Thoracic aorta (tissue), 2 donors: ENCODE measurements around the gene ITPR2. TPM values are rescaled to one million over a fixed set of nuclear protein-coding genes. Genes with fewer than 3 reads are reported as not detected.

Experiments used
- ATAC-seq: fragments of 150-250 bp; one replicate; pipeline ENCODE4 v1.8.0; 2017; ENCODE audit warnings: low read depth; ENCODE audit not compliant: insufficient number of reproducible peaks, low FRiP score
- DNase-seq: peaks from one replicate; pipeline ENCODE4 v3.0.0-alpha.2; 2020; ENCODE audit warnings: low spot score
- H3K27ac ChIP-seq, 2 donors: fragments of 200-600 bp; sonication (generic); 1 replicate in 1 of 2; 2 replicates in 1 of 2; pipeline ENCODE4 v1.5.1; 2016; ENCODE audit warnings: mild to moderate bottlenecking in 2 of 2, moderate library complexity in 2 of 2
- H3K27me3 ChIP-seq: fragments of 200-600 bp; sonication (generic); replicated peaks from 2 replicates; pipeline ENCODE4 v1.6.0; 2016; ENCODE audit warnings: mild to moderate bottlenecking; ENCODE audit not compliant: insufficient read depth
- H3K36me3 ChIP-seq: fragments of 200-600 bp; sonication (generic); one replicate; pipeline ENCODE4 v1.5.1; 2016
- H3K4me1 ChIP-seq, 2 donors: fragments of 200-600 bp; sonication (generic); 1 replicate in 1 of 2; 2 replicates in 1 of 2; pipeline versions ENCODE4 v1.5.1 to v1.6.0; 2016; ENCODE audit warnings: low read depth in 2 of 2, mild to moderate bottlenecking in 1 of 2; ENCODE audit not compliant: control insufficient read depth in 1 of 2
- H3K4me3 ChIP-seq: fragments of 200-600 bp; sonication (generic); 2 replicates; pipeline ENCODE4 v1.5.1; 2016; ENCODE audit warnings: mild to moderate bottlenecking
- H3K9me3 ChIP-seq: fragments of 200-600 bp; sonication (generic); 2 replicates; pipeline ENCODE4 v1.5.1; 2016
- CTCF ChIP-seq: fragments of 200-600 bp; sonication (generic); IDR thresholded peaks from one replicate; pipeline ENCODE4 v1.5.1; 2019; ENCODE audit warnings: antibody characterized with exemption
- total RNA-seq, 2 donors: library from RNA; depleted of rRNA; stranded (reverse); fragments of >200 nt; gene quantifications; one replicate each; pipeline versions ENCODE4 v1.1.0 to v1.2.3, GENCODE V29; 2016

The ITPR2 gene
- total RNA-seq, 2 donors from 2014 or later, result 28.3 to 86.3 TPM

DNA sequence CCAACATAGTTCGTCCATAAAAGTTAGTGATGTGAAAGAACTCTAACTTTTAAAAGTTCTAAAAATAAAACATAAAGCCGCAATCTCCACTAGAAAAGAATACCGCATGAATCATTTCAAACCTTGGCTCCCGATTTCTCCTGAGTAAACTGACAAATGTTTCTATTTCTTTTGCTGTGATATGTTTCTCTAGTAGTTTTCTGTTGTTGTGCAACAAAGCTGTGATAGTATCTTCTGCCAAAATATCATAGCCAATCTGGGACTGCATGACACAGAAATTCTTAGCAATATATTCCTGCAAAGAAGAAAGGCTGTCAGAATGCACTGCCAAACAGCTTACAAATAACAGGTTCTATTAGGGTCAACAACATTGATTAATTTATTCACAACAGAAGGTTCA is 174.0 kb downstream of the ITPR2 start:
- ATAC-seq (no peak), DNase-seq (no peak)
- no peak for TF ChIP-seq CTCF
- Histone ChIP-seq H3K9me3 (no peaks in the 10 kb centered on the region), H3K27me3 (no peaks in the 10 kb centered on the region), H3K4me1 (peaks cover 0 to 8% of the 10 kb centered on the region in 2 donors), H3K4me3 (no peak overlapping the region), H3K27ac (no peak overlapping the region), H3K36me3 (peaks cover 8% of the 10 kb centered on the region)

DNA sequence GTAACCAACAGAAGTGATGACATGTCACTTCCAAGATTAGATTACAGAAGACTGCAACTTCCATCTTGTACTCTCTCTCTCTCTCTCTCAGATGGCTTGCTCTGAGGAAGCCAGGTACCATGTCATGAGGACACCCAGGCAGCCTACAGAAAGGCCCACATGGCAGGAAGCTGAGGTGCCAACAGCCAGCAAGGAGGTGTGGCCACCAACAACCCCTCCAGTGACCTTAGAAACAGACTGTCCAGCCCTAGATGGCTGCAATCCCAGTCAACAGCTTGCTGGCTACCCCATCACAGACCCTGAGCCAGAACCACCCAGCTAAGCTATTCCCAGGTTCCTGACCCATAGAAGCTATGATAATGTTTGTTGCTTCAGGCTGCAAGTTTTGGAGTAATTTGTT is 178.4 kb downstream of the ITPR2 start:
- no peak for TF ChIP-seq CTCF
- peaks cover 13% of the 10 kb centered on the region for H3K36me3 ChIP-seq

DNA sequence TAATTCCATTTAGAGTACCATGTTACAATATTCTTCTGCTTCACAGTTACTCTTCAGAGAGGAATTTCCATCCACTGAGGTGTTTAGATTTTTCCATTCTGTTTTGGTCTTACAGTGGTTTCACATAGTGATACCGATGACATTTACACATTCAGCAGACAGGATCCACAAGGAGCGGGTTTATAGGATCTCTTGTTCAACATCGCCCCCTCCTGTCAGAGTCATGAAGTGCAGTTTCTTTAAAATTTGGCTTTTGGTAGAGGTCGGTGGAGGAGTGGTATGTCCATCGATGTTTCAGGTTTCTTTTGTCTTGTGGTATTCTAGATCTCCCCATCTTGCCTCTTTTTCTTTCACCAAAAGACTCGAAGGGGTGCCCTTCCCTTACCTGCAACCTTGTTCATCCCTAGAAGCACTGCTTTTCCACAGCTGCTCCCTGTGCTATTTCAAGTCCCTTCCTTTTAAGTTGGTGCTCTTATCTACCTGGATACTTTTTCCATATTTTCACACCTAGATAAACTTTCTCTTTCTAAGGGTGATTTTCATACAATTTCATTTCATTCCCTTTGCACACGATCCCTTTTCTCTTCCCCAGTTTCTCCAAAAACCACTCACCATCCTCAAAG is 181.3 kb downstream of the ITPR2 start:
- ATAC-seq (no peak), DNase-seq (no peak)
- Histone ChIP-seq H3K4me1 (peaks cover 7 to 12% of the 10 kb centered on the region in 2 donors), H3K27ac (no peak overlapping the region), H3K36me3 (peaks cover 8% of the 10 kb centered on the region), H3K27me3 (no peaks in the 10 kb centered on the region), H3K9me3 (no peaks in the 10 kb centered on the region), H3K4me3 (no peak overlapping the region)
- TF ChIP-seq CTCF, result peak; percentile 66

More for the DNA sequence above, 178.4 kb downstream of the ITPR2 start:
- no peak overlapping the region for H3K4me3 ChIP-seq
- no peak overlapping the region for H3K27ac ChIP-seq
- DNase-seq, result no peak
- no peaks in the 10 kb centered on the region for H3K9me3 ChIP-seq
- H3K4me1 ChIP-seq, result peaks cover 0 to 8% of the 10 kb centered on the region in 2 donors
- ATAC-seq, result no peak
- no peaks in the 10 kb centered on the region for H3K27me3 ChIP-seq

DNA sequence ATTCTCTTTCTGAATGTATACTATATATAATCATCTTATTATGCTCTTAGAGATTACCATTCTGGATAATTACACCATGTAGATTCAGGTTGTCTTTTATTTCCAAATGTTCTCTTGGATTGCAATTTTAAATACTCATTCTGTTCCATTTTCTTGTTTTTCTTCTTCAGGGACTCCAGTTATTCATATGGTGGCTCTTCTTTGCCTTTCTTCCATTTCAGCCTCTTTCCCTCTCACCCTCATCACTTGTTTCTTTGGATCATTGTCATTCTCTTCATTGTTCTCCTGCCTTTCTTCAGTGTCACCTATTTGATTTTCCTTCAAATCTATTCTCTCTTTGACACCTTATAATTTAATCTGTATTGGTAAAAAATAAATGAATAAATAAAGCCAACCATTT is 182.0 kb downstream of the ITPR2 start:
- ATAC-seq, result no peak
- Histone ChIP-seq H3K27ac (no peak overlapping the region), H3K4me1 (peaks cover 7 to 12% of the 10 kb centered on the region in 2 donors), H3K9me3 (no peaks in the 10 kb centered on the region), H3K4me3 (no peak overlapping the region), H3K36me3 (peaks cover 5% of the 10 kb centered on the region), H3K27me3 (no peaks in the 10 kb centered on the region)
- no peak for TF ChIP-seq CTCF
- no peak for DNase-seq

DNA sequence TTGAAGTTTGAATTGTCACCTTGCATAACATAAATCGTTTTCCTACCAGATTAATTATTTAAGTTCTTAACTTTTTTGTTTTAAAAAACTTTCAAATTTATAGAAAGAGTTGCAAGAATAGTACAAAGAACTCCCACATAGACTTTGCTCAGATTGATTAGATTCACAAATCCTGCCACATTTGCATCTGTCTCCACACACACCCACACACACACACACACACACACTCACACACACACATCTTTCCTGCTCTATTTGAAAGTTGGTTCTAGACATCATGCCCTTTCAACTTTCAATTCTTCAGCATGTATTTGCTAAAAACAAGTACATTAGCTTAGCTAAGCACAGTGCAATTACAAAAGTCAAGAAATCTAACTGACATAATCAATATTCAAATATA is 184.0 kb downstream of the ITPR2 start:
- H3K27ac ChIP-seq, result no peak overlapping the region

More for the DNA sequence above, 184.0 kb downstream of the ITPR2 start:
- ATAC-seq, result no peak
- no peak for TF ChIP-seq CTCF
- H3K4me1 ChIP-seq, result peaks cover 7 to 12% of the 10 kb centered on the region in 2 donors
- DNase-seq, result no peak
- H3K36me3 ChIP-seq, result peaks cover 5% of the 10 kb centered on the region
- H3K27me3 ChIP-seq, result no peaks in the 10 kb centered on the region
- no peaks in the 10 kb centered on the region for H3K9me3 ChIP-seq
- H3K4me3 ChIP-seq, result no peak overlapping the region
